CD14-positive monocyte (primary cell): ENCODE measurements around the gene SUGCT. TPM values are rescaled to one million over a fixed set of nuclear protein-coding genes. Genes with fewer than 3 reads are reported as not detected.

Source experiments
- DNase-seq, 3 donors: peaks; one replicate each; pipeline ENCODE4 v3.0.0-alpha.2; 2011 to 2022
- H2AFZ ChIP-seq: 2 replicates; pipeline ENCODE4 v1.6.0; 2012; ENCODE audit warnings: mild to moderate bottlenecking, low read depth, low read length, inconsistent platforms; ENCODE audit not compliant: insufficient read depth, poor library complexity, severe bottlenecking
- H3K27ac ChIP-seq, 2 donors: 1 replicate in 1 of 2; 2 replicates in 1 of 2; pipeline ENCODE4 v1.5.1; 2012 to 2013; ENCODE audit warnings: low read length in 2 of 2, control low read depth in 1 of 2, inconsistent platforms in 1 of 2, low read depth in 1 of 2, mild to moderate bottlenecking in 1 of 2
- H3K27me3 ChIP-seq, 2 donors: one replicate each; pipeline versions ENCODE4 v1.6.0 to v1.6.1; 2011 to 2013; ENCODE audit warnings: low read length in 2 of 2; ENCODE audit not compliant: control insufficient read depth in 2 of 2, insufficient read depth in 2 of 2
- H3K36me3 ChIP-seq, 2 donors: replicated peaks in 1 of 2; 1 replicate in 1 of 2; 2 replicates in 1 of 2; pipeline versions ENCODE4 v1.5.1 to v1.6.1; 2012 to 2013; ENCODE audit warnings: low read length in 2 of 2, control low read depth in 1 of 2, inconsistent platforms in 1 of 2, mild to moderate bottlenecking in 1 of 2; ENCODE audit not compliant: insufficient read depth in 2 of 2, control insufficient read depth in 1 of 2
- H3K4me1 ChIP-seq, 2 donors: 1 replicate in 1 of 2; 2 replicates in 1 of 2; pipeline versions ENCODE4 v1.5.1 to v1.6.1; 2012 to 2013; ENCODE audit warnings: low read length in 2 of 2, control low read depth in 1 of 2, inconsistent platforms in 1 of 2, mild to moderate bottlenecking in 1 of 2, moderate library complexity in 1 of 2; ENCODE audit not compliant: insufficient read depth in 2 of 2, control insufficient read depth in 1 of 2
- H3K4me2 ChIP-seq: replicated peaks from 2 replicates; pipeline ENCODE3; 2012; ENCODE audit warnings: low read length, moderate library complexity, mild to moderate bottlenecking; ENCODE audit not compliant: poor library complexity, severe bottlenecking; ENCODE audit errors: extremely low read depth
- H3K4me3 ChIP-seq, 3 experiments: fragments of 200-600 bp in 1 of 3; sonication (generic) in 1 of 3; replicated peaks in 1 of 3; 1 replicate in 2 of 3; 2 replicates in 1 of 3; pipeline ENCODE4 v1.5.1; 2011 to 2013; ENCODE audit warnings: low read length in 3 of 3, mild to moderate bottlenecking in 3 of 3, control low read depth in 2 of 3, low read depth in 2 of 3, inconsistent platforms in 1 of 3, moderate library complexity in 1 of 3
- H3K79me2 ChIP-seq: 2 replicates; pipeline ENCODE4 v1.6.0; 2012; ENCODE audit warnings: mild to moderate bottlenecking, control low read depth, inconsistent platforms, low read length, moderate library complexity; ENCODE audit not compliant: insufficient read depth
- H3K9ac ChIP-seq: 2 replicates; pipeline ENCODE4 v1.6.0; 2017; ENCODE audit warnings: low read length, mild to moderate bottlenecking; ENCODE audit not compliant: insufficient read depth, poor library complexity, severe bottlenecking
- H3K9me3 ChIP-seq, 2 donors: replicated peaks in 1 of 2; 1 replicate in 1 of 2; 2 replicates in 1 of 2; pipeline versions ENCODE4 v1.5.1 to v1.6.1; 2012 to 2013; ENCODE audit warnings: low read length in 2 of 2, control low read depth in 1 of 2; ENCODE audit not compliant: control insufficient read depth in 1 of 2, insufficient read depth in 1 of 2
- H4K20me1 ChIP-seq: 2 replicates; pipeline ENCODE4 v1.6.0; 2012; ENCODE audit warnings: mild to moderate bottlenecking, low read length, control low read depth, moderate library complexity; ENCODE audit not compliant: insufficient read depth
- H3K27ac Mint-ChIP-seq, 7 donors: one replicate each; pipeline ENCODE4 v1.8.0; 2020; ENCODE audit warnings: mild to moderate bottlenecking in 7 of 7, mixed read lengths in 7 of 7, moderate library complexity in 6 of 7, inconsistent platforms in 2 of 7
- H3K27me3 Mint-ChIP-seq, 3 donors: one replicate each; pipeline ENCODE4 v1.8.0; 2021 to 2022; ENCODE audit warnings: low read depth in 3 of 3, mild to moderate bottlenecking in 3 of 3, mixed read lengths in 3 of 3, moderate library complexity in 3 of 3, inconsistent platforms in 1 of 3
- H3K36me3 Mint-ChIP-seq, 2 donors: one replicate each; pipeline ENCODE4 v1.8.0; 2020; ENCODE audit warnings: mixed read lengths in 2 of 2, inconsistent platforms in 1 of 2, mild to moderate bottlenecking in 1 of 2
- H3K4me1 Mint-ChIP-seq: one replicate; pipeline ENCODE4 v1.8.0; 2020; ENCODE audit warnings: mild to moderate bottlenecking, mixed read lengths
- H3K4me3 Mint-ChIP-seq, 2 donors: one replicate each; pipeline ENCODE4 v1.8.0; 2020; ENCODE audit warnings: mild to moderate bottlenecking in 2 of 2, mixed read lengths in 2 of 2, moderate library complexity in 1 of 2
- H3K9me3 Mint-ChIP-seq, 7 donors: one replicate each; pipeline ENCODE4 v1.8.0; 2020 to 2022; ENCODE audit warnings: mixed read lengths in 7 of 7, mild to moderate bottlenecking in 6 of 7, moderate library complexity in 6 of 7, inconsistent platforms in 2 of 7
- WGBS: methylation state at CpG from one replicate; pipeline ENCODE4 v1.1.5; 2013; ENCODE audit warnings: missing lambda C conversion rate; ENCODE audit not compliant: insufficient coverage; 5-methylcytosine and 5-hydroxymethylcytosine counted together
- intact Hi-C, 2 donors: fragments of 100-400 bp; cut with micrococcal nuclease; formaldehyde crosslinking; loops; one replicate each; pipeline versions ENCODE4 v1.15.0 to v1.15.1; 2023
- polyA plus RNA-seq, 3 donors: library from polyadenylated mRNA; depleted of rRNA in 1 of 3; unstranded in 2 of 3; stranded (reverse) in 1 of 3; fragments of 300-500 nt in 2 of 3; fragments of >200 nt in 1 of 3; fragmentation: Illumina TruSeq in 2 of 3; gene quantifications; 1 replicate in 2 of 3; 2 replicates in 1 of 3; pipeline ENCODE4 v1.2.3, GENCODE V29; 2012 to 2021
- TF ChIP-seq, protein P1 (sequence below): fragments of 200-600 bp; IDR thresholded peaks from one replicate; pipeline ENCODE4 v1.8.0; 2022; ENCODE audit warnings: antibody characterized with exemption, mild to moderate bottlenecking

SUGCT gene
- polyA plus RNA-seq, 3 donors, result not detected

DNA sequence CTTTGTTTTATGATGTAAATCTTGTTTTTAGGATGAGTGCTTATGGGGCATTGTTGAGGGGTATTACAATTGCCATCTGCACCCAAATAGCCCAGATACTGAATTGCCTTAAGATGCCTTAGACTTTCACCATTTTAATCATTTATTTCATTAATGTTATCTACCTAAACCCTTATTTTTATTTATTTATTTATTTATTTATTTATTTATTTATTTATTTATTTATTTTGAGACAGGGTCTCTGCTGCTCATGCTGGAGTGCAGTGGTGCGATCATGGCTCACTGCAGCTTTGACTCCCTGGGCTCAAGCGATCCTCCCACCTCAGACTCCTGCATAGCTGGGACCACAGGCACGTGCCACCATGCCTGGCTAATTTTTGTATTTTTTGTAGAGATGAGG is 560.2 kb downstream of the SUGCT start:
- H3K79me2 ChIP-seq, result no peaks in the 10 kb centered on the region
- H3K36me3 ChIP-seq, result no peaks in the 10 kb centered on the region
- H4K20me1 ChIP-seq, result no peaks in the 10 kb centered on the region
- H3K27me3 ChIP-seq, result no peaks in the 10 kb centered on the region
- H3K9me3 Mint-ChIP-seq, result peaks cover 0 to 4% (median 0%) of the 10 kb centered on the region in 7 donors
- TF ChIP-seq, protein P1, sequence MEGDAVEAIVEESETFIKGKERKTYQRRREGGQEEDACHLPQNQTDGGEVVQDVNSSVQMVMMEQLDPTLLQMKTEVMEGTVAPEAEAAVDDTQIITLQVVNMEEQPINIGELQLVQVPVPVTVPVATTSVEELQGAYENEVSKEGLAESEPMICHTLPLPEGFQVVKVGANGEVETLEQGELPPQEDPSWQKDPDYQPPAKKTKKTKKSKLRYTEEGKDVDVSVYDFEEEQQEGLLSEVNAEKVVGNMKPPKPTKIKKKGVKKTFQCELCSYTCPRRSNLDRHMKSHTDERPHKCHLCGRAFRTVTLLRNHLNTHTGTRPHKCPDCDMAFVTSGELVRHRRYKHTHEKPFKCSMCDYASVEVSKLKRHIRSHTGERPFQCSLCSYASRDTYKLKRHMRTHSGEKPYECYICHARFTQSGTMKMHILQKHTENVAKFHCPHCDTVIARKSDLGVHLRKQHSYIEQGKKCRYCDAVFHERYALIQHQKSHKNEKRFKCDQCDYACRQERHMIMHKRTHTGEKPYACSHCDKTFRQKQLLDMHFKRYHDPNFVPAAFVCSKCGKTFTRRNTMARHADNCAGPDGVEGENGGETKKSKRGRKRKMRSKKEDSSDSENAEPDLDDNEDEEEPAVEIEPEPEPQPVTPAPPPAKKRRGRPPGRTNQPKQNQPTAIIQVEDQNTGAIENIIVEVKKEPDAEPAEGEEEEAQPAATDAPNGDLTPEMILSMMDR, result no peak
- H3K4me2 ChIP-seq, result no peak overlapping the region
- no peak overlapping the region for H3K27ac ChIP-seq
- no peaks in the 10 kb centered on the region for H3K4me1 Mint-ChIP-seq
- no peaks in the 10 kb centered on the region for H3K4me1 ChIP-seq
- no peak overlapping the region for H2AFZ ChIP-seq
- no CpG with 5 or more reads among the region's 3 CpGs for WGBS
- H3K36me3 Mint-ChIP-seq, result no peaks in the 10 kb centered on the region
- H3K4me3 Mint-ChIP-seq, result no peak overlapping the region
- intact Hi-C loops, result no loop called here
- no peak overlapping the region for H3K27ac Mint-ChIP-seq
- no peaks in the 10 kb centered on the region for H3K9me3 ChIP-seq
- no peak overlapping the region for H3K4me3 ChIP-seq
- no peak for DNase-seq
- H3K9ac ChIP-seq, result no peak overlapping the region
- peaks cover 0 to 3% (median 0%) of the 10 kb centered on the region in 3 donors for H3K27me3 Mint-ChIP-seq

DNA sequence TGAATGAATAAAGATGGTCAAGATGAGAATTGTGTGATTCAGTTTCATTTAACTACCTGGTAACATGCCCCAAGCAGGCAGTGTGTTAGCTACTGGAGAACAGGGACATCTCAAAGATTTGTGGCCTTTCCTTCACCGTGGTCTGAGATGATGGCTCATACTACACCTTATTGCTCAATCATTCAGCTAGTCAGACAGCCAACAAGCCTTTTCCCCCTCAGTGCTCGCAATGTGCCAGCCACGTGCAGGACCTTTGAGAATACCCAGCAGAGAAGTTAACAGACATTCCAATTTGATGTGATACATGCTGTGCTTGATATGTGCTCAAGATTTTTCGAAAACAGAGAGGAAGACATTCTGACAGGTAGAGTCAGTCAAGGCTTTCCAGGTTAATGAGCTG is 562.8 kb downstream of the SUGCT start:
- H4K20me1 ChIP-seq, result no peaks in the 10 kb centered on the region
- peaks cover 0 to 4% (median 2%) of the 10 kb centered on the region in 3 donors for H3K27me3 Mint-ChIP-seq
- no peaks in the 10 kb centered on the region for H3K4me1 ChIP-seq
- H3K4me1 Mint-ChIP-seq, result peaks cover 4% of the 10 kb centered on the region
- no peak overlapping the region for H3K4me3 ChIP-seq
- no peak overlapping the region for H2AFZ ChIP-seq
- TF ChIP-seq, protein P1, result no peak
- no peaks in the 10 kb centered on the region for H3K27me3 ChIP-seq
- no peak overlapping the region for H3K27ac ChIP-seq
- no peaks in the 10 kb centered on the region for H3K79me2 ChIP-seq
- no peak overlapping the region for H3K4me2 ChIP-seq
- no peak overlapping the region for H3K4me3 Mint-ChIP-seq
- H3K9ac ChIP-seq, result no peak overlapping the region
- peaks cover 0 to 2% (median 0%) of the 10 kb centered on the region in 7 donors for H3K9me3 Mint-ChIP-seq
- H3K36me3 ChIP-seq, result no peaks in the 10 kb centered on the region
- intact Hi-C loops, result no loop called here
- H3K27ac Mint-ChIP-seq, result no peak overlapping the region
- no peaks in the 10 kb centered on the region for H3K9me3 ChIP-seq
- H3K36me3 Mint-ChIP-seq, result no peaks in the 10 kb centered on the region
- no peak for DNase-seq
- WGBS, result 63% methylated on average over 3 of the region's 4 CpGs
